ENCODE data around the gene MOK.

The MOK gene

DNA sequence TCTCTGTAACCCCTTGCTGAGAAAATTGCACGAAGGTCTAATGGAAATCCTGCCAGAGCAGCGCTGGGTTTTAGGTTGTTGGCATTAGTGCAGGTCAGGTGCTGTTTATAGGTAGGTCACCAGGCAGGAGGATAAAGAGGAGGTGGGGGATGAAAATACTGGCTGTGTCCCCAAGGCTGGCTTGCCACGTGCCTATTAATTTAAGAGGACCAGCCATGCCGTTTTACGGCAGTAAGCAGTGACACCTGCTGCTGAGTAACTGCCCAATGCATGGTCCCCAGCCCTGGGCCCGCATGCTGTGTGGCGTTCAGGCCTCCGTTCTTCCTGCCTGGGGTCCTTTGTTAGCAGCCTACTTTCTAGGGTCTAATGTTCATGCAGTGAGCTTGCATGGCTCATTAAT is 98.0 kb downstream of the MOK start:
- in situ Hi-C loops (cut with HindIII; ENCODE audit: low sequenced_read_pairs): no loop called here
- H3K4me3 ChIP-seq (ENCODE audit: low read depth, low read length): no peak overlapping the region
- TF ChIP-seq, protein P1, sequence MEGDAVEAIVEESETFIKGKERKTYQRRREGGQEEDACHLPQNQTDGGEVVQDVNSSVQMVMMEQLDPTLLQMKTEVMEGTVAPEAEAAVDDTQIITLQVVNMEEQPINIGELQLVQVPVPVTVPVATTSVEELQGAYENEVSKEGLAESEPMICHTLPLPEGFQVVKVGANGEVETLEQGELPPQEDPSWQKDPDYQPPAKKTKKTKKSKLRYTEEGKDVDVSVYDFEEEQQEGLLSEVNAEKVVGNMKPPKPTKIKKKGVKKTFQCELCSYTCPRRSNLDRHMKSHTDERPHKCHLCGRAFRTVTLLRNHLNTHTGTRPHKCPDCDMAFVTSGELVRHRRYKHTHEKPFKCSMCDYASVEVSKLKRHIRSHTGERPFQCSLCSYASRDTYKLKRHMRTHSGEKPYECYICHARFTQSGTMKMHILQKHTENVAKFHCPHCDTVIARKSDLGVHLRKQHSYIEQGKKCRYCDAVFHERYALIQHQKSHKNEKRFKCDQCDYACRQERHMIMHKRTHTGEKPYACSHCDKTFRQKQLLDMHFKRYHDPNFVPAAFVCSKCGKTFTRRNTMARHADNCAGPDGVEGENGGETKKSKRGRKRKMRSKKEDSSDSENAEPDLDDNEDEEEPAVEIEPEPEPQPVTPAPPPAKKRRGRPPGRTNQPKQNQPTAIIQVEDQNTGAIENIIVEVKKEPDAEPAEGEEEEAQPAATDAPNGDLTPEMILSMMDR (IDR thresholded peaks at IDR 0.05; ENCODE audit: low read depth, low read length): no peak

GRCh38 chr14:102205560-102205959 is 99.4 kb downstream of the MOK start:
- TF ChIP-seq, protein P1 (IDR thresholded peaks at IDR 0.05; ENCODE audit: low read depth, low read length): no peak
- in situ Hi-C loops (cut with HindIII; ENCODE audit: low sequenced_read_pairs): no loop called here
- H3K4me3 ChIP-seq (ENCODE audit: low read depth, low read length): no peak overlapping the region
- DNase-seq (ENCODE audit: low read depth, low spot score): no peak

More for the DNA sequence above, 98.0 kb downstream of the MOK start:
- no peak for DNase-seq (ENCODE audit: low read depth, low spot score)

DNA sequence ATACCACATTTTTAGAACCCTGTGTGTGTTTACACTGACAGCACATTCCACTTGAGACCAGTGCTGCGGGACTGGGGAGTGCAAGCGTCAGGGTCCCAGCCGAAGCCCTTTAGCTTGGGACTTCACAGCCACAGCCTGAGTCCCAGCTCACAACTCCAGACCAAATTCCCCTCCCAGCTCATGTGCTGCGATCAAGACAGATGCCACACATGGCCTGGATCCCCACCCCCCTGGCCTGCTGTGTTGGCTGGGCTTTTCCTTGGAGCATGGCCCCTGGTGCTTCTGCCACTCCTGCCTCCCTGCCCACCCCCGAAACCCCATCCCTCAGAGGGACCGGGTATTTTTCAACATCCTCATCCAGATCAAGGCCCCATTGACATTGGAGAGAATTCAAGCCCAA is 101.6 kb downstream of the MOK start:
- TF ChIP-seq, protein P1 (IDR thresholded peaks at IDR 0.05; ENCODE audit: low read depth, low read length): no peak
- no peak overlapping the region for H3K4me3 ChIP-seq (ENCODE audit: low read depth, low read length)
- in situ Hi-C loops (cut with HindIII; ENCODE audit: low sequenced_read_pairs): no loop called here
- DNase-seq (ENCODE audit: low read depth, low spot score): no peak

- no peak for DNase-seq (ENCODE audit: low read depth, low spot score)
- in situ Hi-C loops (cut with HindIII; ENCODE audit: low sequenced_read_pairs): no loop called here
- H3K4me3 ChIP-seq (ENCODE audit: low read depth, low read length): no peak overlapping the region
- TF ChIP-seq, protein P1 (IDR thresholded peaks at IDR 0.05; ENCODE audit: low read depth, low read length): no peak
Observed at GRCh38 chr14:102202944-102203343, 102.0 kb downstream of the MOK start.

DNA sequence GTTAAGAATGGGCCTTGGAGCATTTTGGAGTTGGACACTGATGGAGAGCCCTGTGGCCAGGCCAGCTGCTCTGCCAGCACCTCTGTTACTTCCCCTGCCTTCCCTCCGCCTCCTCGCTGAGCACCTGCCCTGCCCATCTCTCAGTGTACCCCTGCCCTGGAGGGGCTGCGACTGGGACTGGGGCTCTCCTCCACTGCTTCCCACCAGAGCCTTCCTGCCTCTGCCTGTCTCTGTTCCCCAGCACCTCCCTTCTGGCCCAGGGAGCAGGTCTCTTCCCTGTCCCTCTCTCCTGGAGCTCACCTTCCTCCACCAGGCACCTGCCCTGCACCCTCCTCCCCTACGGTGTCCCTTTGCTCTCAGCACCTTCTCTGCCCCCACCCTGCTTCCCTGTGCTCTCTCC is 103.2 kb downstream of the MOK start:
- H3K4me3 ChIP-seq (ENCODE audit: low read depth, low read length): no peak overlapping the region
- in situ Hi-C loops (cut with HindIII; ENCODE audit: low sequenced_read_pairs): no loop called here
- TF ChIP-seq, protein P1 (IDR thresholded peaks at IDR 0.05; ENCODE audit: low read depth, low read length): no peak
- no peak for DNase-seq (ENCODE audit: low read depth, low spot score)

GRCh38 chr14:102201353-102201738 is 103.6 kb downstream of the MOK start:
- H3K4me3 ChIP-seq (ENCODE audit: low read depth, low read length): no peak overlapping the region
- in situ Hi-C loops (cut with HindIII; ENCODE audit: low sequenced_read_pairs): no loop called here
- no peak for DNase-seq (ENCODE audit: low read depth, low spot score)
- TF ChIP-seq, protein P1 (IDR thresholded peaks at IDR 0.05; ENCODE audit: low read depth, low read length): no peak
